ENCODE data around the gene DIRAS2. TPM values are rescaled to one million over a fixed set of nuclear protein-coding genes. Genes with fewer than 3 reads are reported as not detected.

Gene DIRAS2, protein sequence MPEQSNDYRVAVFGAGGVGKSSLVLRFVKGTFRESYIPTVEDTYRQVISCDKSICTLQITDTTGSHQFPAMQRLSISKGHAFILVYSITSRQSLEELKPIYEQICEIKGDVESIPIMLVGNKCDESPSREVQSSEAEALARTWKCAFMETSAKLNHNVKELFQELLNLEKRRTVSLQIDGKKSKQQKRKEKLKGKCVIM
- 96.6 TPM for total RNA-seq

DNA sequence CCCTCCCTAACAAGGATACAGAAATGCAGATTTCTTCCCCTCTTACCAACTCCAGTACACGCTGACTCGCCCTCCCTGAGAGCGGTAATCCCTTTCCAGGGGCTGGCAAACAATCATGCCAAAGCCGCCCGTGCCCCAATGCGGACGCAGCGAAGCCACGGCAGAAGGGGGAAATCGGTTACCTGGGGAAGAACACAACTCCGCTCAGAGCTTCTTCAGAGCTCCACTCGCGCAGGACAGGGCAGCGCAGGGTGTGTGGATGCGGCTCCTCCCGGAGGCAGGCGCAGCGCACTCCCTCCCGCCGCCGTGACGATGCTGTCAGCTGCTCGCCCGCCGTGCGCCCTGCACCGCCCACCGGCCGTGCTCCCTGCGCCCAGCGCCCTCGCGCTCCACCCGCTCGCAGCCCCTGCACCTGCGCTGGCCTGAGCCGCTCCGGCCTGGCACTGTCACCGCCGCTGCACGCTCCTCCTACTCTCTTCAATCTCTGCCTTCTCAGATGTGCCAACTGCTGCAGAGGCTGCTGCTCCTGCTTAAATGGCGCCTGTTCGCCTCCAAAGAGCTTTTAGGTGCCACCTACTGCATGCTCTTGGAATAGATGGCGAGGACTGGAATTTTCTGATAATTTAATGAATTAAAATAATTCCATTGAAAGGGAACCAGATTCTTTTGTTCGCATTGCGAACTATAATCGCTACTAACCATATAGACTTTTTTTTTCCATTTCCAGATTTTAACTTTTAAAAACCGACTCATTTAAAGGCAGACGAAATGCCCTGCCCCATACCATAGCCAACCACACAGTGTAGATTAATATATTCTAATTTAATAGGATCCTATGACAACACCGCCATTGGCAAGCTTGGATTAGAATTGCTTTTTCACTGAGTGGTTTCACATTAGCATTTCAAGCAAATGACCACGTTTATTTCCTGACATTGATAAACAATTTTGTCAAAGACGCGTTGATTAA, at the start of gene DIRAS2:
DIRAS2 (minus strand) TSS at position 255 of the 970 bp plus-strand sequence. CDS start 28,997 bp downstream, outside the sequence.

Other genes with a start within 250 kb of the DIRAS2 start
- 5.9 TPM for gene SYK, start 159.0 kb upstream of the DIRAS2 start, total RNA-seq